NOMO-1 (cell line): ENCODE data around the gene PTPRD.

ENCODE experiments used
- DNase-seq, 2 experiments: peaks; one replicate each; lab custom pipeline; 2025; ENCODE audit not compliant: unreplicated experiment in 2 of 2; lab: John Stamatoyannopoulos, UW

The PTPRD gene

DNA sequence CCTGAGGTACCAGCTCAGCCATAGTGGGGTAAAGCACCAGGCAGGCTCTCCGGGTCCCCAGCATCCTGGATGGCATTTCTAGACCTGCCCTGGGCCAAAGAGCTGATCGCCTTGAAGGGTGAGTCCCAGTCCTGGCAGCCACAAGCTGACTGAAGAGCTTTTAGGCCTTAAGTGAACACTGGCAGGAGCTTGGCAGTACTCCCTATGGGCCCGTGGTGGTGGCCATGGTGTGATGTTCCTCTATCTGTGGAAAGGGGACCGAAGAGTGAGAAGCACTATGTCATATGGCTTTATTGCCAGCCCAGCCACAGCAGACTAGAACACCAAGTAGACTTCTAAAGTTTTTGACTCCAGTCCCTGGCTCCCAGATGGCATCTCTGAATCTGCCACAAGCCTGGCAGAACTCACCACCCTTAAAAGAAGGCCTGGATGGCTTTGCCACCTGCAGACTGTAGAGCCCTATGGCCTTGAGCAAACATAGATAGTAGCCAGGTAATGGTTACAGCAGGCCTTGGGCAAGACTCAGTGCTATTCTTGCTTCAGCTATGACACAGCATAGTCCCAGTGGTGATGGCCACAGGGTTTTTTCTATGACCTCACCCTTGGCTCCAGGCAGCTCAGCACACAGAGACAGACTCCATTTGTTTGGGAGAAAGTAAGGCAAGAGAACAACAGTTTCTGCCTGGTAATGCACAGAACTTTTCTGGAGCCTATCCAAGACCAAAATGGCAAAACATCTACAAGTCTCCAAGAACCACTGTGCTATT, 2011.7 kb downstream of the PTPRD start:
- no peak for DNase-seq

DNA sequence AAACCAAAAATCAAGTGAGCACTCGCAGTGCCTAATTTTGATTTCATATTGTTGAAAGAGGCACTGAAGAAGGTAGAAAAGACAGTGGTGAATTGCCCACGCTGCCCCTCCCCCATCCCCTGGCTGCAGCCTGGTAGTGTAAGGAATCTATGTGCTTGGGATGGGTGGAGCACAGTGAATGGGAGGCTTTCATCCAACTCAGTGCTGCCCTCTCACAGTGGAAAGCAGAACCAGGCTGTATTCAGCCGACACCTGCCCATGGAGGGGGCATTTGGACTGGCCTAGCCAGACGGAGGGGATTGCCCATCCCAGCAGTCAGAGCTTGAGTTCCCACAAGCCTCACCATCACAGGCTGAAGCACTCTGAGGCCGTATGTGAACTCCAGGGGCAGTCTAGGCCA, 2012.9 kb downstream of the PTPRD start:
- no peak for DNase-seq

DNA sequence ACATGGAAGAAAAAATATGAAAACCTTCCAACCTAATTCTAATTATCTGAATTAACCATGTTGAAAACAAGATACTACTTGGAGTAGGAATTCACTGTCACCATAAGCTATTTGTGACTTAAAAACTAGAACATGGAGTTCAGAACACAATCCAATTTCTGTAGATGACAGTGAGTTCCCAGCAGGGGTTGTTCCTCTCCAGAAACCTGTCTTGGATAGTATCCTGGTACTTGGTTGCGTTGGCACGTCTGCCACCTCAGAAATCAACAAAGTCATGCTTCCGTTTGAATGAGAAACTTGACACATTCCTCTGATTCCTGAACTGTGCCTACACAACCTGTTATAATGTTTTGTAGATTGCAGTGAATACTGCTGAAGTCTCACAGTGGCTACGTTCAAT, 2023.3 kb downstream of the PTPRD start:
- no peak for DNase-seq

DNA sequence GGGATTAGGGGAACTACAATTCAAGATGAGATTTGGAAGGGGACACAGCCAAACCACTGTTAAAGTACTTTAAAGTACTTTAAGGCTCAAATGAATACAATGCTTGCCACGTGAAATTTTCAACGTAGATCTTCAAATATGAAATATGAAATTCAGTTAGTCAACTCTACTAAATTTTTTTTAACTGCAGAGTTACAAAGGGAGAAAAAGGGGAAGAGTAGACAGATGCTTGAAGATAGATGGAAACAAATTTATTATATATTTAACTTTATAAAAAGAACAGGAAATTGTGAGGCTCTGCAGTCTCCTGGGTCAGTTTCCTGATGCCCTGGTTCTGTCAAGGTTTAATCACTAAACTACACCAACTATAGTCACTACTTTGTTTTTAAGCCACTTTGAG, 2027.8 kb downstream of the PTPRD start:
- DNase-seq, result no peak

DNA sequence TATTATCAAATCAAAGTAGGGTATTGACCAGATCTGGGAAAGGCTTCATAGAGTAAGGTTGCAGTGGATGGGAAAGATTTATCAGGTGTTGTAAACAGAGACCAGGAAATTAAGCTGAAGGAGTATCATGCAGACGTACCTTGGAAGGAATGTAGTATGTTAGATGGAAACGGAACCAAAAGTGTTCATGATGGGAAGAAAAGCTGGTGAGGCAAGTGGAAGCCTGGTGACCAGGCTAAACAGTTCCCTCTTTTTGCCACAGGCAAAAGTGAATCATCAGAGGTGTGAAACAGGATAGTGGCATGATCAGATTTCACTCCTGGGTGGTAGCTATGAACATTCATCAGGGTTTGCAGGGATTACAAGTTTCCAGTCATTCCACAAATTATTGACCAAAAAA, 2033.1 kb downstream of the PTPRD start:
- DNase-seq, result no peak

DNA sequence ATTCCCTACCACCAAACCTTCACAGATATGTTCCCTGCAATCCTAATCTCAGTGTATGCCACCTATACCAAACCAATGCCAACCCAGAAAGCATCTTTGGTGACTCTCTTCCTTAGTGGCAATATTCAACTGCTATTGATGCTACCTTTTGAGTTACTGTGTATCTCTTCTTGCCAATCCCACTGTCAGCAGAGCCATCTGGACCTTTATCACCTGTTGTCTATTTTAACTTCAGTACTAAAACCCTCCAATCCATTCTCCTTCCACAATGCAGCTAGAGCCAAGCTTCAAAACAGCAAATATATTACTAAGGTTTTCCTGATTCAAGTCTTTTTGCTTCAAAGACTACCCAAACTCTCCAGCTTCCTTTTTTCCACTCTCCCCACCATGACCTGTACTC, 2036.1 kb downstream of the PTPRD start:
- DNase-seq, result no peak

DNA sequence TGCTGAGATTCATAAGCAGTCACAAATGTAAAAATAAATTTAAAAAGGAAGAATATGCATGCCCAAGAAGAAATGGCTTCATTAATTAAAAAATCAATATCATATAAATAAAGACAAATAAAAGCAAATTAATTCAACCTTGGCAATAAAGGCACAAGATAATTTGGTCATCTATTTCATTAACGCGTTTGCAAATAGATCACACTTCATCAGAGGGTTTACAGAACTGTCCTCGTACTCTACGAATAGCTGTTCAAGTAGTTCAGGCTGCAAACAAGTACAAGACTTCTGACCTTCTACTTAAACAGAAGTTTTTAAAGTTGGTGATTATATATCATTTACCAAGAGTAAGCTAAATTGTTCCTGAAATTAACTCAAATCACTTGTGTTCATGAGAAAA, 2038.0 kb downstream of the PTPRD start:
- DNase-seq, result no peak

DNA sequence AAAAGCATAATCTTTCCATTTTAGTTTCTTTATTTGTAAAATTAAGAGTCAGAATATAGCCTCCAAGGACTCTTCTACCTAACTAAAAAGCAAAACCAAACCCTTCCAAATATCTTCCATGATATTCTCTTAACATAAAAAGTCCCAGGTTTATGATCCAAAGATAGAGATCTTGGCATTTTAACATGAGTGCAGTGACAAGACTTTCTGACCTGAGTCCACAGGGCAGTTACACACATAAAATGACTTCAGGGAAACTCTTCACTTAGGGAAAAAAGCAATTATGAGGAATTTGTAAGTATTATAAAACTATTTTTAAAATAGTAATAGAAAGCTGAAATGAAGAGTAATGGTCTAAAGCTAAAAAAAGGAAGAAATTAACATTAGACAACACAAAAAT, 2040.6 kb downstream of the PTPRD start:
- no peak for DNase-seq

DNA sequence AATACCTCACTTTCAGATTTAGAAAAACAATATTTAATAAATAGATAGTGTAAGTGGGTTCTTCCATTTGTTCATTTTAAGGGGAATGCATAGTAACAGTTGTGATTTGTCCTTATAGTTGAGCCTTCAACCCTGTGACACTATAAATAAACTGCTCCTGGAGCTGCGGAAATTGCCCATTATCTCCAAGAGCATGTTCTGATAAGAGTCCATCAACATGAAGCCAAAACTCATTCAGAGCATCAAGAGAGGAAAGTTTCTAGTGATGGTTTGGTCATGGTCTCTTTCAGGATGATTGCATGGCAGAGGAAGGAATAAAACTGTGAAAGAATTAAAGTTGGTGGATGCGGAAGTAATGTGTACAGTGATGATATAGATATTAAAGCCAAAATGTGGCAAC, 2041.2 kb downstream of the PTPRD start:
- DNase-seq, result no peak

GRCh38 chr9:8570776-8571175, 2042.0 kb downstream of the PTPRD start:
- no peak for DNase-seq

DNA sequence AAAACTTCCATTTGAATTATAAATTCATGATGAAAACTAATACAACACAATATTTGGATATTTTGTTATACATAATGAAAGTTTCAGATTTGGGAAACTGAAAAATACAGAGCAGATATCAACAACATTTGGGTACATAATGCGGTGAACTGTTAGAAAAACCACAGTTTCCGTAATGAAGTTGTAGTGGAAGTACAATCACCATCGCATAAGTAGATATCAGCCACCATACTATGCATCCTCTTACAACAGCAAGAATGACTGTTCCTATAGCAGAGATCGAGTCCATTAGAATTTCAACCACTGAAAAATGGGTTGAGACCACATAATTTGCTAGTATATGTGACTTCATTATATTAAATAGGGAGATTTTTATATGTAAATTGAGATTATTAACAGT, 2043.0 kb downstream of the PTPRD start:
- DNase-seq, result no peak

DNA sequence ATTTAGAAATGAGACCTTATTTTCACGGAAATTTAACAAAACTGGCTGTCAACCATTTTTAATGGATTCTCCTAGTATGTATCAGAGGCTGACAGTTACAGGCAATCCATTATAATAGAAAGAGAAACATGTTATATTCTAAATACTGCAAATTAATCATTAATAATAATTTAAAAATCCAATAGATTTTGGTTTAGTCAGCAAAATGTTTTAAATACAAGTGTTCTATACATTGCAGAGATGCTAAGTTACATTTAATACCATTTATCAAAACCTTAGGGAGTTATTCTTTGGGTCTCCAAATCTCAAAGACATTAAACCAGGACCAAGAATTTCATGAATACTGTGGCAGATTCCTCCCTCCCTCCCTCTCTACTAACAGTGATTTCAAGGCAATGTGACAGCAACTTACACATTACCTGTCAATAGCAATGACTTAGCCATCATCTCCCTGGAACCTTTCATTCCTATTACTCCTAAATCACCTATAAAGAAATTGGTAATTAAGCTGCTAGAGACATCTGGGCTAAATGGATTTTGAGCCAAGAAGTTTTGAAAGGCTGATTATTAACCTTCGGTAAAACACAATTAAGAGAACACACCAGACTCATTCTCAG, 2044.7 kb downstream of the PTPRD start:
- DNase-seq, result no peak

GRCh38 chr9:8564960-8565359, 2047.8 kb downstream of the PTPRD start:
- DNase-seq, result no peak

- DNase-seq, result no peak
Observed at GRCh38 chr9:8560560-8561525, 2052.0 kb downstream of the PTPRD start.

DNA sequence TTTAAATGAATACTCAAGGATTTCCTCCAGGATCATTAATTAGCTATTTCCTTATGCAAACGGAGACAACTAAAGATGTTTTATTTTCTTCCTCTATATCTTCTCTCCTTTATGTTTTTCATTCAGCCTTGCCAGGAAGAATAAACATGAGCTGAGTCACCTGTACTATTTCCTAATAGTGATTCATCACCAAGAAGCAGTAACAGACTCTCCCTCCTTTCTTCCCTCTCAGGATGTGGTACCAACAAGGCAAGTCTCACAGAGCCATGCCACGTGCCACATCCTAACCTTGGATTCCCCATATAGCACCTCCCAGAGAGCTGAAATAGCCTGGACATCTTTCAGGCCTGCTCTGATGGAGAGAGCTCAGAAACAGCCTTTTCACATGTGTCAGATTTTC, 2054.6 kb downstream of the PTPRD start:
- DNase-seq, result no peak

DNA sequence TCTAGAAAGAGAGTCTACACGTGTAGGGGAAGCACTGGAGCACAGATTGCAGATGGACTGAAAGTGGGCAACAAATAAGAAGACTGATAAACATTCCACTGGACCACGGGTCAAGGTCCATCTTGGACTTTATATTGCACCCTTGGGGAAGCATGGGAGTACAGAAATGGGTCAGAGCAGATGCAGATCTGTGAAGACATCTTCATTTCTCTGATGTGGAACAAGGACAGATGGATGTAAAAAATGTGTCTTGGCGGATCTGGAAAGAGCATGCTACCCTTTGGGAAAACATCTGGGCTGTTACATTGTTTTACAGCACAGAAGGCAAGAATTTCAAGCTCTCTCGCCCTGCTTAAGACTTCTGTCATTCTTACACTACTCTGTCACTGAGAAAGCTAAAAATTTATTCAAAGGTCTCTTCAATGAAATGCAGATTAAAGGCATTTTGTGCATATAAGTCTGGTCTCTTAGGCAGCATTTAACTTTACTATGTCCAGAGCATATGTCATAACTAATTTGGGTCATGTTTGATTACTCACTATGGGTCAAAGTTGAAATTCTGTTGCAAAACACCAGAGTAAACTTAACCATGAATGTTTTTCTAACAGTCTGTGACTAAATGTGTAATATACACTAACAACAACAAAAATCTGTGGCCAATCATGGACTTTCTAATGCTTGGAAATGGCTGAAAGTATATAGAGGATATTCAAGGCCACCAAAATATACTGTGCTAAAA, 2056.9 kb downstream of the PTPRD start:
- no peak for DNase-seq

GRCh38 chr9:8553444-8553843, 2059.4 kb downstream of the PTPRD start:
- no peak for DNase-seq

GRCh38 chr9:8552732-8553131, 2060.1 kb downstream of the PTPRD start:
- DNase-seq, result no peak

GRCh38 chr9:8549214-8549613, 2063.6 kb downstream of the PTPRD start:
- DNase-seq, result no peak

GRCh38 chr9:8543219-8543618, 2069.6 kb downstream of the PTPRD start:
- DNase-seq, result no peak

- no peak for DNase-seq
Observed at GRCh38 chr9:8542537-8542936, 2070.3 kb downstream of the PTPRD start.
